Activated B cell treated with CpG ODN at 0.5 μM for 24 hours (primary cell): Measurements from ENCODE around the gene DCST1. TPM values are rescaled to one million over a fixed set of nuclear protein-coding genes. Genes with fewer than 3 reads are reported as not detected.

Source experiments
- ATAC-seq: fragments of 200-7000 bp; cut with Tn5 transposase; one replicate; pipeline ENCODE4 v1.10.0; 2021; ENCODE audit warnings: low read depth, mild to moderate bottlenecking, moderate library complexity
- CTCF ChIA-PET: fragments of 350-600 bp; sonication (Branson Sonifier 250); formaldehyde crosslinking; loops from one replicate; lab custom pipeline; 2021; ENCODE audit warnings: antibody characterized with exemption; lab: Charles Lee
- POLR2A ChIA-PET: fragments of 350-600 bp; sonication (Branson Sonifier 250); formaldehyde crosslinking; loops from one replicate; lab custom pipeline; 2021; ENCODE audit warnings: antibody characterized with exemption; lab: Charles Lee
- DNase-seq: peaks from one replicate; pipeline ENCODE4 v3.0.0; 2022
- H3K27ac Mint-ChIP-seq: one replicate; pipeline ENCODE4 v1.8.0; 2020; ENCODE audit warnings: mixed read lengths
- H3K27me3 Mint-ChIP-seq: one replicate; pipeline ENCODE4 v1.8.0; 2021; ENCODE audit warnings: mixed read lengths
- H3K36me3 Mint-ChIP-seq: one replicate; pipeline ENCODE4 v1.8.0; 2021; ENCODE audit warnings: low read depth, mixed read lengths
- H3K4me1 Mint-ChIP-seq: one replicate; pipeline ENCODE4 v1.8.0; 2021; ENCODE audit warnings: mixed read lengths
- H3K4me3 Mint-ChIP-seq: one replicate; pipeline ENCODE4 v1.8.0; 2020; ENCODE audit warnings: mild to moderate bottlenecking, mixed read lengths
- H3K9me3 Mint-ChIP-seq: one replicate; pipeline ENCODE4 v1.8.0; 2020; ENCODE audit warnings: mixed read lengths
- intact Hi-C: fragments of 100-400 bp; cut with micrococcal nuclease; formaldehyde crosslinking; loops from one replicate; pipeline ENCODE4 v1.15.1; 2024
- total RNA-seq: library from RNA; stranded (reverse); gene quantifications from 2 replicates; pipeline ENCODE4 v1.2.3, GENCODE V29; 2022
- TF ChIP-seq, protein P1 (sequence below): fragments of 200-600 bp; IDR thresholded peaks from one replicate; pipeline ENCODE4 v1.8.0; 2022; ENCODE audit warnings: antibody characterized with exemption, mild to moderate bottlenecking

The DCST1 gene
- total RNA-seq, 1 donor from 2014 or later = not detected

DNA sequence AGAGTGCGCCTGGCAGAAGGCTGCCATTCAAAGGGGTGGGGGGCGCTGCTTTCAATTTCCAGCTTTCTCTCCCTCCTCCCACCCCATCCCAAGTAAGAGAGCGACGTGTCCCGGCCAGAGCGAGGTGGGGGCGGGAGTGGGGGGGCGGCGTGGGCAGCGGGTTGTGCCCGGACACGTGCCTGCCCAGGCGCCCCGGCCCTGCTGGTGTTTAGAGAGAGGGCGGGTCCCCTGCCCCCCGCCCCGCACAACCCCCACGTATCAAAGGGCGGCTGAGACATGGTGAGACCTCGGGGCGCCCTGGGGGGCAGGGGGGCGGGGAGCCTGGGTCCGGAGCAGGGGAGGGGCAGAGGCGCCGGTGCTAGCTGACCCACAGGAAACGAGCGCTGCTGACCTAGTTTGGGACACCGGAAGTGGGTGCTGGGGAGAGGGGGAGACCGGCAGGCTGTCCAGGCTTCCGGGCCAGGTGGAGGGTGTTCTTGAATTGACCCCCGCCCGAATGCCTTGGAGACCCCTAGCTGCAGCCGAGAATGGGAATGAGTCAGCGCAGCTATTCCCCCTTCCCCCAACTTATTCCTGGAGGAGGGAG lies 29.8 kb upstream of the DCST1 start:
- intact Hi-C loops = loop anchor here (2.0 kb wide), 1 partner anchor 59 kb away; the partner anchor contains the start of gene EFNA4
- POLR2A ChIA-PET = interaction anchor here (1.1 to 7.2 kb wide), 4 partner anchors 11 to 81 kb away, joined by 9 to 85 read pairs (median 42); partner anchors contain the start of genes CKS1B and PMVK
- Mint-ChIP-seq H3K4me3 (peak overlapping the region; percentile 90), H3K27ac (peak overlapping the region; percentile 88), H3K9me3 (no peaks in the 10 kb centered on the region), H3K36me3 (peaks cover 6% of the 10 kb centered on the region), H3K27me3 (no peaks in the 10 kb centered on the region), H3K4me1 (peaks cover 65% of the 10 kb centered on the region)
- TF ChIP-seq, protein P1, sequence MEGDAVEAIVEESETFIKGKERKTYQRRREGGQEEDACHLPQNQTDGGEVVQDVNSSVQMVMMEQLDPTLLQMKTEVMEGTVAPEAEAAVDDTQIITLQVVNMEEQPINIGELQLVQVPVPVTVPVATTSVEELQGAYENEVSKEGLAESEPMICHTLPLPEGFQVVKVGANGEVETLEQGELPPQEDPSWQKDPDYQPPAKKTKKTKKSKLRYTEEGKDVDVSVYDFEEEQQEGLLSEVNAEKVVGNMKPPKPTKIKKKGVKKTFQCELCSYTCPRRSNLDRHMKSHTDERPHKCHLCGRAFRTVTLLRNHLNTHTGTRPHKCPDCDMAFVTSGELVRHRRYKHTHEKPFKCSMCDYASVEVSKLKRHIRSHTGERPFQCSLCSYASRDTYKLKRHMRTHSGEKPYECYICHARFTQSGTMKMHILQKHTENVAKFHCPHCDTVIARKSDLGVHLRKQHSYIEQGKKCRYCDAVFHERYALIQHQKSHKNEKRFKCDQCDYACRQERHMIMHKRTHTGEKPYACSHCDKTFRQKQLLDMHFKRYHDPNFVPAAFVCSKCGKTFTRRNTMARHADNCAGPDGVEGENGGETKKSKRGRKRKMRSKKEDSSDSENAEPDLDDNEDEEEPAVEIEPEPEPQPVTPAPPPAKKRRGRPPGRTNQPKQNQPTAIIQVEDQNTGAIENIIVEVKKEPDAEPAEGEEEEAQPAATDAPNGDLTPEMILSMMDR = no peak
- no peak for ATAC-seq
- DNase-seq = no peak
- CTCF ChIA-PET = interaction anchor here (1.4 kb wide), 1 partner anchor 13 kb away, joined by 8 read pairs; no protein-coding TSS in a partner anchor

DNA sequence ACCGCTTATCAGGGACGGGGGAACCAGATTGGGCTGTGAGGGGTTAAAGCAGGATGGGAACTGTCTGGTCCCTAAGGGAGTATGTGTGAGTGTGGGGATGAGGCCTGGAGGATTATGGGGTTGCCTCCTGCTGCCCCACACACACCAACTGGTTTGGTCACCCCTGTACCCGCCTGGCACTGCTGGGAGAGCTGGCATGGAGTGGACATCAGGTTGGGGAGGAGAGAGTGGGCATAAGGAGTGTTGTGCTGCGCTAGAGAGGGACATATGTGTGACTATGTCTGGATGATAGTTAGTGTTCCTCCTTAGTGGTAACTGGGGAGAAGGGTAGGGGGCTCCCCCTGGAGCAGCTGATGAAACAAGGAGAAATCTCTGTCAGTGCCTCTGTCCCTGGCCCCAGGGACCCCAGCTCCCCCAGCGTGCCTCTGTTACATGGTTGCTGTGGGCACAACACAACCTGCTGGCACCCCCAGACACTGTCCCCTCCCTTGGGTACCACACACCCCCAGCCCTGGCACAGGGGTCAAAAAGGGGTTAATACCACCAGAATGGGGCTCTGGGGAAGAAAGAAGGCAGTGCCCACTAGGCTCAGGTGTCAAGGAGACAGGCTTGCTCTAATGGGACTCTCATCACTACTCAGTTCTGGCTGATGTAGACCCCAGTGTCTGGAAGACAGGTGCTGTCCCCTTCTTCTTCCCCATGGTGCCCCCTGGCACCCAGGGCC lies 29.1 kb upstream of the DCST1 start:
- Mint-ChIP-seq H3K36me3 (peaks cover 8% of the 10 kb centered on the region), H3K27ac (peak overlapping the region; percentile 88), H3K4me1 (peaks cover 67% of the 10 kb centered on the region), H3K27me3 (no peaks in the 10 kb centered on the region), H3K9me3 (no peaks in the 10 kb centered on the region), H3K4me3 (peak overlapping the region; percentile 90)
- ATAC-seq (no peak), DNase-seq (no peak)
- intact Hi-C loops = no loop called here
- TF ChIP-seq, protein P1 = no peak
- ChIA-PET POLR2A (interaction anchor here (0.6 to 7.2 kb wide), 3 partner anchors 11 to 50 kb away, joined by 4 to 85 read pairs (median 68); partner anchors contain the start of gene CKS1B), CTCF (interaction anchor here (0.6 to 1.4 kb wide), 2 partner anchors 13 to 60 kb away, joined by 3 to 8 read pairs; no protein-coding TSS in a partner anchor)

DNA sequence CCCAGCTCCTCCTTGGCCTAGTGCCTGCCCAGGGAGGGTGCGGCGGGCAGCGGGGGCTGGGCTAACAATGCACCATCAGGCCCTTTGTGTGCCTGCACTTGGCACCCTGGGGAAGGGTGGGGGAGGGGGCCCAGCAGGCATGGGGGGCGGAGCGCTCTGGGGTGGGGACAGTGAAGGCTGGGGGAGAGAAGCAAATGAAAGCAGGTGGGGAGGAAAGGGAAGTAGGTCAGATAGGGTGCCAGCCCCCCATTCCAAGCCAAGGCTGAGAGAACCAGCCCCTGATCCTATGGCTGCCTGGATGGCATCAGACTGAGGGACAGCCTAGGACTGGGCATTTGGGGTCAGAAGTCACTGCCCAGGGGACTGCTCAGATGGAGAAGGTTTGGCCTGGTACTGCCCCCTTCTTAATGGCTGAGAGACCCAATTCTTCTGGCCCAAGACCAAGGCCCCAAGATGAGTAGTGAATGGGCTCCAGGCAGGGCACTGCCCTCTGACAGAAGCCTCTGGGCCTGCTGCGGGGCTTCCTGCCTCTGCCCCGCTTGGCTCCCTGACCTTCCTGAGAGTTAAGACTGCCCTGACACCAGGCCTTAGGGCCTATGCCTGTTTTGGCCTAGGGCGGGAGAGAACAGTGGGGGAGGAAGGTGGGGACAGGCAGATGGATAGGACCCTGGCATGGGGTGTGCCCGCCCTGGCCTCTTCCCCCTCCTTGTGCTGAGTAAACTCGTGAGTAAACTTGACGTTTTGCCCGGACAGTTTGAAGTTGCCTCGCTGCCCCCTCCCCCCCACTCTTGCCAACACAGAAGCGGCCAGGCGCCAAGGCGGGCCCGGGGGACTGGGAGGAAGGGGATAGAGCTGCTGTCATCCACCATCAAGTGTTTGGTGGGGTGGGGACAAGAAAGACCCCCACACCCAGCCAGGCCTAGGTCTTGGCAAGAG lies 28.3 kb upstream of the DCST1 start:
- DNase-seq (no peak), ATAC-seq (no peak)
- Mint-ChIP-seq H3K4me1 (peaks cover 67% of the 10 kb centered on the region), H3K36me3 (peaks cover 11% of the 10 kb centered on the region), H3K27me3 (no peaks in the 10 kb centered on the region), H3K4me3 (peak overlapping the region; percentile 90), H3K9me3 (no peaks in the 10 kb centered on the region), H3K27ac (peak overlapping the region; percentile 88)
- CTCF ChIA-PET = interaction anchor here (0.6 to 1.9 kb wide), 3 partner anchors 12 to 61 kb away, joined by 3 to 11 read pairs (median 6); no protein-coding TSS in a partner anchor
- intact Hi-C loops = loop anchor here (1.0 kb wide), 1 partner anchor 12 kb away; no protein-coding TSS in a partner anchor
- TF ChIP-seq, protein P1 = no peak
- POLR2A ChIA-PET = interaction anchor here (0.6 to 7.2 kb wide), 6 partner anchors 10 to 50 kb away, joined by 4 to 85 read pairs (median 14); partner anchors contain the start of genes CKS1B and FLAD1

DNA sequence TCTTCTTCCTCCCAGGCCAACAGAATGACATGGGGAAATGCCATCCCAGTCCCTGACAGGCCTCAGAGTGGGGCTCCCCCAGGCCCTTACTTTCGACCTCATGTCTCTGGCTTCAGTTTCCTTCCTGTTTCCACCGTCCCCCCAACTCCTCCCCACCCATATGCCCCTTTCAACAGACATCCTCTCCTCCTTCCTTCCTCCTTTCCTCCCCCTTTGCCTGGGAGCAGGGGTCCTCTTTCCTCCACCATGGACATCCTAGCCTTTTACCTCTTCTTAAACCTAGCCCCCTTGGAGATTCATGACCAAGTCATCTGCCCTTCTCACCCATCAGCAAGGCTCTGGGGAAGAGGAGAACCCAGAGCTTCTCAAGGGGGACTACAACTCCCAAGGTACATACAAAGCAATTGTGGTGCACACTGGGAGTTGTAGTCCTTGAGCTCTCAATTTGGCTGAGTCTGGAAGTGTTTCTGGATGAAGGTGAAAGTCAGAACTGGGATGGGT lies 27.0 kb upstream of the DCST1 start:
- Mint-ChIP-seq H3K4me3 (peak overlapping the region; percentile 75), H3K27ac (peak overlapping the region; percentile 88), H3K9me3 (no peaks in the 10 kb centered on the region), H3K27me3 (no peaks in the 10 kb centered on the region), H3K36me3 (peaks cover 14% of the 10 kb centered on the region), H3K4me1 (peaks cover 78% of the 10 kb centered on the region)
- TF ChIP-seq, protein P1 = no peak
- ChIA-PET POLR2A (interaction anchor here (0.6 to 2.4 kb wide), 8 partner anchors 9 to 70 kb away, joined by 3 to 17 read pairs (median 6); partner anchors contain the start of genes CKS1B, FLAD1 and PMVK), CTCF (interaction anchor here (0.6 to 1.9 kb wide), 4 partner anchors 10 to 62 kb away, joined by 3 to 11 read pairs (median 3); partner anchors contain the start of gene LENEP)
- DNase-seq (no peak), ATAC-seq (peak; percentile 29)
- intact Hi-C loops = loop anchor here (1.0 kb wide), 1 partner anchor 11 kb away; no protein-coding TSS in a partner anchor
